H1 (cell line): ENCODE measurements around the gene SLITRK2. TPM values are rescaled to one million over a fixed set of nuclear protein-coding genes. Genes with fewer than 3 reads are reported as not detected.

Source experiments
- CTCF ChIA-PET: fragments of 300-600 bp; sonication (Branson Sonifier 250); formaldehyde crosslinking; loops from one replicate; lab custom pipeline; 2021; ENCODE audit not compliant: partially characterized antibody; lab: Charles Lee
- POLR2A ChIA-PET: fragments of 300-600 bp; sonication (Branson Sonifier 250); formaldehyde crosslinking; loops from one replicate; lab custom pipeline; 2021; ENCODE audit warnings: inconsistent platforms; ENCODE audit not compliant: partially characterized antibody; lab: Charles Lee
- DNase-seq, 2 experiments: peaks; one replicate each; pipeline versions ENCODE4 v3.0.0 to v3.0.0-alpha.2; 2010 to 2022; ENCODE audit warnings: low spot score in 2 of 2, low read depth in 1 of 2, mixed read lengths in 1 of 2
- FAIRE-seq: peaks from 2 replicates; lab custom pipeline; 2011; peaks lifted over from hg19 to GRCh38; lab: Jason Lieb, UNC
- H2AFZ ChIP-seq: 2 replicates; pipeline ENCODE4 v1.8.1; 2012; ENCODE audit warnings: low read length, inconsistent platforms
- H2AK5ac ChIP-seq: 2 replicates; pipeline ENCODE4 v1.6.1; 2013; ENCODE audit warnings: low read depth, low read length
- H2BK120ac ChIP-seq: replicated peaks from 2 replicates; pipeline ENCODE3; 2013; ENCODE audit warnings: low read depth, low read length, inconsistent platforms
- H2BK12ac ChIP-seq: 2 replicates; pipeline ENCODE4 v1.6.1; 2013; ENCODE audit warnings: low read depth, low read length
- H2BK15ac ChIP-seq: 2 replicates; pipeline ENCODE4 v1.6.1; 2013; ENCODE audit warnings: low read length
- H2BK20ac ChIP-seq: 2 replicates; pipeline ENCODE4 v1.6.1; 2013; ENCODE audit warnings: low read length
- H2BK5ac ChIP-seq: 2 replicates; pipeline ENCODE4 v1.6.1; 2013; ENCODE audit warnings: low read depth, low read length
- H3K14ac ChIP-seq: 2 replicates; pipeline ENCODE4 v1.6.1; 2013; ENCODE audit warnings: inconsistent platforms; ENCODE audit not compliant: insufficient read length
- H3K18ac ChIP-seq: 2 replicates; pipeline ENCODE4 v1.6.1; 2013; ENCODE audit warnings: low read length; ENCODE audit errors: extremely low read depth
- H3K23ac ChIP-seq: 2 replicates; pipeline ENCODE4 v1.6.1; 2013; ENCODE audit warnings: inconsistent platforms; ENCODE audit not compliant: insufficient read length
- H3K23me2 ChIP-seq: 2 replicates; pipeline ENCODE4 v1.6.1; 2013; ENCODE audit warnings: low read depth, low read length
- H3K27ac ChIP-seq: 2 replicates; pipeline ENCODE4 v1.6.1; 2011; ENCODE audit warnings: low read depth, low read length, inconsistent platforms
- H3K27me3 ChIP-seq, 4 experiments: replicated peaks in 1 of 4; 1 replicate in 1 of 4; 2 replicates in 3 of 4; pipeline versions ENCODE4 v1.6.1 to v1.8.1; 2011 to 2013; ENCODE audit warnings: low read length in 3 of 4, mild to moderate bottlenecking in 3 of 4, inconsistent platforms in 2 of 4, mixed read lengths in 2 of 4, moderate library complexity in 1 of 4; ENCODE audit not compliant: control insufficient read depth in 3 of 4, insufficient read depth in 3 of 4; ENCODE audit errors: extremely low read depth in 1 of 4
- H3K36me3 ChIP-seq, 4 experiments: 2 replicates each; pipeline versions ENCODE4 v1.6.1 to v1.8.1; 2011 to 2013; ENCODE audit warnings: mild to moderate bottlenecking in 4 of 4, low read length in 3 of 4, moderate library complexity in 2 of 4, control low read depth in 1 of 4, inconsistent platforms in 1 of 4; ENCODE audit not compliant: insufficient read depth in 4 of 4, control insufficient read depth in 2 of 4
- H3K4ac ChIP-seq: replicated peaks from 2 replicates; pipeline ENCODE3; 2013; ENCODE audit warnings: low read length, low read depth, mixed read lengths, inconsistent platforms; ENCODE audit not compliant: insufficient read length
- H3K4me1 ChIP-seq, 4 experiments: replicated peaks in 1 of 4; 1 replicate in 1 of 4; 2 replicates in 3 of 4; pipeline versions ENCODE4 v1.6.1 to v1.8.1; 2011 to 2013; ENCODE audit warnings: low read length in 3 of 4, inconsistent platforms in 2 of 4, mixed read lengths in 1 of 4; ENCODE audit not compliant: insufficient read depth in 4 of 4, control insufficient read depth in 3 of 4
- H3K4me2 ChIP-seq, 2 experiments: 2 replicates each; pipeline versions ENCODE4 v1.6.1 to v1.8.1; 2011 to 2013; ENCODE audit warnings: low read depth in 2 of 2, low read length in 2 of 2, control low read depth in 1 of 2, inconsistent platforms in 1 of 2, mild to moderate bottlenecking in 1 of 2; ENCODE audit not compliant: insufficient read depth in 1 of 2
- H3K4me3 ChIP-seq, 4 experiments: fragments of 200-600, 300-600 bp in 1 of 4; sonication (generic), shearing (Covaris generic), sonication (Bioruptor Twin) in 1 of 4; 2 replicates each; pipeline versions ENCODE4 v1.5.1 to v1.8.1; 2011 to 2016; ENCODE audit warnings: low read length in 4 of 4, low read depth in 3 of 4, control low read depth in 2 of 4, inconsistent platforms in 2 of 4, mild to moderate bottlenecking in 2 of 4, mixed read lengths in 1 of 4, moderate library complexity in 1 of 4; ENCODE audit not compliant: insufficient read depth in 2 of 4; ENCODE audit errors: extremely low read depth in 1 of 4
- H3K56ac ChIP-seq: replicated peaks from 2 replicates; pipeline ENCODE3; 2013; ENCODE audit warnings: low read depth, mild to moderate bottlenecking, mixed read lengths, low read length, inconsistent platforms; ENCODE audit not compliant: insufficient read length
- H3K79me1 ChIP-seq: 2 replicates; pipeline ENCODE4 v1.6.1; 2013; ENCODE audit warnings: low read depth, low read length, control low read depth
- H3K79me2 ChIP-seq, 2 experiments: 2 replicates each; pipeline versions ENCODE4 v1.6.1 to v1.8.1; 2012 to 2013; ENCODE audit warnings: low read length in 2 of 2, mild to moderate bottlenecking in 2 of 2, inconsistent platforms in 1 of 2; ENCODE audit not compliant: insufficient read depth in 2 of 2, control insufficient read depth in 1 of 2
- H3K9ac ChIP-seq, 4 experiments: replicated peaks in 1 of 4; 1 replicate in 1 of 4; 2 replicates in 3 of 4; pipeline versions ENCODE4 v1.6.1 to v1.8.1; 2011 to 2013; ENCODE audit warnings: low read depth in 3 of 4, low read length in 3 of 4, control low read depth in 2 of 4, mild to moderate bottlenecking in 2 of 4, moderate library complexity in 2 of 4, inconsistent platforms in 1 of 4; ENCODE audit errors: extremely low read depth in 1 of 4
- H3K9me3 ChIP-seq, 2 experiments: 2 replicates each; pipeline versions ENCODE4 v1.6.1 to v1.8.1; 2012 to 2013; ENCODE audit warnings: mild to moderate bottlenecking in 2 of 2, moderate library complexity in 2 of 2, control low read depth in 1 of 2, inconsistent platforms in 1 of 2, low read depth in 1 of 2, low read length in 1 of 2, mixed read lengths in 1 of 2; ENCODE audit not compliant: insufficient read depth in 2 of 2
- H4K20me1 ChIP-seq, 2 experiments: replicated peaks in 1 of 2; 2 replicates each; pipeline versions ENCODE3 to v1.8.1; 2011 to 2013; ENCODE audit warnings: inconsistent platforms in 2 of 2, low read length in 2 of 2, mild to moderate bottlenecking in 1 of 2; ENCODE audit not compliant: insufficient read depth in 2 of 2, control insufficient read depth in 1 of 2
- H4K5ac ChIP-seq: 2 replicates; pipeline ENCODE4 v1.6.1; 2013; ENCODE audit warnings: low read length, low read depth, mixed read lengths, inconsistent platforms; ENCODE audit not compliant: insufficient read length
- H4K8ac ChIP-seq: 2 replicates; pipeline ENCODE4 v1.8.0; 2013; ENCODE audit warnings: mild to moderate bottlenecking, moderate library complexity, low read length, inconsistent platforms; ENCODE audit not compliant: insufficient read depth; ENCODE audit errors: extremely low read depth
- H4K91ac ChIP-seq: replicated peaks from 2 replicates; pipeline ENCODE3; 2013; ENCODE audit warnings: low read length, mixed read lengths, inconsistent platforms; ENCODE audit not compliant: insufficient read length
- CBX5 ChIP-seq: fragments of 300-800, 300-1000 bp; sonication (generic); IDR thresholded peaks from 2 replicates; pipeline ENCODE4 v1.7.1; 2016; ENCODE audit warnings: antibody characterized with exemption, low read length, low read depth
- CHD2 ChIP-seq: IDR thresholded peaks from 2 replicates; pipeline ENCODE4 v1.6.1; 2012; ENCODE audit warnings: low read length, improper control_type of control experiment
- EZH2 ChIP-seq: fragments of 200-600 bp; sonication (generic); IDR thresholded peaks from 2 replicates; pipeline ENCODE4 v1.7.1; 2012; ENCODE audit warnings: low read depth, mild to moderate bottlenecking, moderate library complexity, low read length, inconsistent platforms; ENCODE audit not compliant: severe bottlenecking
- GTF2F1 ChIP-seq: IDR thresholded peaks from 2 replicates; pipeline ENCODE4 v1.6.1; 2012; ENCODE audit warnings: low read depth, low read length, improper control_type of control experiment, borderline replicate concordance
- HDAC2 ChIP-seq, 2 experiments: fragments of 300-600 bp in 1 of 2; sonication (generic) in 1 of 2; IDR thresholded peaks; 2 replicates each; pipeline ENCODE4 v1.6.1; 2011 to 2012; ENCODE audit warnings: low read depth in 2 of 2, low read length in 2 of 2, mild to moderate bottlenecking in 2 of 2, moderate library complexity in 2 of 2, borderline replicate concordance in 1 of 2, inconsistent platforms in 1 of 2
- HDAC6 ChIP-seq: IDR thresholded peaks from one replicate; pipeline ENCODE4 v1.7.1; 2012; ENCODE audit warnings: low read depth, mild to moderate bottlenecking, inconsistent platforms, low read length, moderate library complexity
- PHF8 ChIP-seq: fragments of 200-600 bp; sonication (generic); conservative IDR thresholded peaks from 2 replicates; pipeline ENCODE4 v1.7.1; 2012; ENCODE audit warnings: low read depth, mild to moderate bottlenecking, inconsistent platforms, low read length, moderate library complexity
- POLR2AphosphoS5 ChIP-seq: IDR thresholded peaks from 2 replicates; pipeline ENCODE4 v1.6.1; 2011; ENCODE audit warnings: low read depth, low read length
- RBBP5 ChIP-seq: IDR thresholded peaks from 2 replicates; pipeline ENCODE4 v1.7.1; 2012; ENCODE audit warnings: low read depth, mild to moderate bottlenecking, inconsistent platforms, low read length, moderate library complexity, borderline replicate concordance
- SIRT6 ChIP-seq: IDR thresholded peaks from one replicate; pipeline ENCODE4 v1.7.1; 2012; ENCODE audit warnings: low read length, inconsistent platforms
- SIX5 ChIP-seq: IDR thresholded peaks from 2 replicates; pipeline ENCODE4 v1.6.1; 2011; ENCODE audit warnings: mild to moderate bottlenecking, low read depth, low read length
- SP1 ChIP-seq: IDR thresholded peaks from 2 replicates; pipeline ENCODE4 v1.6.1; 2011; ENCODE audit warnings: low read depth, low read length
- TBP ChIP-seq: IDR thresholded peaks from 2 replicates; pipeline ENCODE4 v1.6.1; 2011; ENCODE audit warnings: low read depth, low read length, improper control_type of control experiment
- WGBS, 2 experiments: shearing (Covaris generic) in 1 of 2; methylation state at CpG; one replicate each; pipeline versions ENCODE4 v1.1.6 to v1.1.7; 2013 to 2015; ENCODE audit warnings: low lambda C conversion rate in 2 of 2, mixed read lengths in 2 of 2, inconsistent platforms in 1 of 2, low coverage in 1 of 2, missing lambda C conversion rate in 1 of 2; ENCODE audit not compliant: insufficient replicate concordance in 2 of 2, insufficient coverage in 1 of 2, insufficient read length in 1 of 2; ENCODE audit errors: extremely low coverage in 1 of 2, missing lambda C conversion rate in 1 of 2; 5-methylcytosine and 5-hydroxymethylcytosine counted together
- polyA plus RNA-seq, 7 experiments: library from polyadenylated mRNA; depleted of rRNA in 3 of 7; stranded (reverse) in 5 of 7; unstranded in 2 of 7; fragments of >200 nt in 5 of 7; fragments of 200-250 nt in 2 of 7; gene quantifications; 1 replicate in 5 of 7; 2 replicates in 1 of 7; 4 replicates in 1 of 7; pipeline versions ENCODE4 v1.2.1 to v1.2.3, GENCODE V29; 2011 to 2013; ENCODE audit warnings: missing spikeins in 2 of 7, mixed read lengths in 2 of 7
- total RNA-seq: library from RNA; stranded (reverse); fragmentation: NEBNext Ultra II Directional; extraction: Animal tissue kit (Norgen Biotek cat#: 25700); gene quantifications from 2 replicates; pipeline ENCODE4 v1.2.1, GENCODE V29; 2021

Gene SLITRK2
- total and polyA plus RNA-seq, 2 of the 8 experiments (the other 6 are each of a cell fraction or from before 2014, with no cell fraction given), result 0.14 to 0.39 TPM

GRCh38 chrX:145840531-145840930 lies 22.9 kb downstream of the SLITRK2 start:
- ChIA-PET POLR2A (no interaction called here), CTCF (no interaction called here)
- Histone ChIP-seq H3K4me3 (no peak overlapping the region), H4K8ac (no peak overlapping the region), H3K9ac (no peak overlapping the region), H3K56ac (no peak overlapping the region), H3K4me1 (peaks cover 0 to 4% (median 0%) of the 10 kb centered on the region in 4 experiments; a peak in 2 of 7 replicates), H3K36me3 (no peaks in the 10 kb centered on the region), H2BK12ac (no peak overlapping the region), H3K79me1 (no peaks in the 10 kb centered on the region), H3K14ac (no peak overlapping the region), H2AFZ (no peak overlapping the region), H2BK20ac (no peak overlapping the region), H3K27ac (no peak overlapping the region), H3K4ac (no peak overlapping the region), H3K18ac (no peak overlapping the region), H4K5ac (no peak overlapping the region), H4K91ac (no peak overlapping the region), H3K4me2 (no peak overlapping the region), H3K9me3 (no peaks in the 10 kb centered on the region), H3K23me2 (no peaks in the 10 kb centered on the region), H2BK15ac (no peak overlapping the region), H3K27me3 (no peaks in the 10 kb centered on the region), H3K79me2 (no peaks in the 10 kb centered on the region), H4K20me1 (no peaks in the 10 kb centered on the region), H3K23ac (no peak overlapping the region), H2AK5ac (no peak overlapping the region), H2BK120ac (no peak overlapping the region), H2BK5ac (no peak overlapping the region)
- FAIRE-seq (no peak), DNase-seq (no peak)
- no peak for TF ChIP-seq SIX5
- TF ChIP-seq HDAC6, result no peak
- TF ChIP-seq SIRT6, result no peak
- no peak for TF ChIP-seq RBBP5
- no peak for TF ChIP-seq HDAC2 (IDR thresholded peaks at IDR 0.05; ENCODE audit: borderline replicate concordance in 1 of 2, low read depth in 2 of 2, low read length in 2 of 2)
- TF ChIP-seq CBX5, result no peak
- TF ChIP-seq SP1, result no peak
- TF ChIP-seq EZH2, result no peak
- no peak for TF ChIP-seq PHF8
- no peak for TF ChIP-seq TBP
- TF ChIP-seq GTF2F1, result no peak
- TF ChIP-seq POLR2AphosphoS5, result no peak
- no peak for TF ChIP-seq CHD2
- WGBS, 2 experiments, result 75% methylated on average over 5 of the region's 9 CpGs; no CpG with 5 or more reads in 1 of the 2 experiments
